ENCODE results near the gene RASAL2.
"Not testable (repeated sequence)": the region's sequence is repeated elsewhere in the genome, so short reads cannot be mapped to it uniquely, and the experiment has no call there.

RASAL2 gene

DNA sequence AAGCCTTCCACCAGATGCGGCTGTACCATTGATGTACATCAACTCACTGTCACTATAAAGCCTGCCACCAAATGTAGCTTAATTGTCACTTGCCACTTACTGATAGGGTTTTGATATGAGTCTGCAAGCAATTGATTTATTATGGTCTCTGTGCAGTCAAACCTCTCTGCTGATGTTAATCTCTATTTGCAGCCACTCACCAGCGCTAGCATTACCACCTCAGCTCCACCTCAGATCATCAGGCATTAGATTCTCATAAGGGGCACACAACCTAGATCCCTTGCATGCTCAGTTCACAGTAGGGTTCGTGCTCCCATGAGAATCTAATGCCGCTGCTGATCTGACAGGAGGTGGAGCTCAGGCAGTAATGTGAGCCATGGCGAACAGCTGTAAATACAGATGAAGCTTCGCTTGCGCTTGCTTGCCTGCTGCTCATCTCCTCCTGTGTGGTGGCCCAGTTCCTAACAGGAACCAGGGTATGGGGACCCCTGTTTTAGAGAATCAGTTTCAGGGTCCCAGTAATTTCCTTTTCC lies 26.7 kb downstream of the RASAL2 start:
- not testable (repeated sequence) for DNase-seq

DNA sequence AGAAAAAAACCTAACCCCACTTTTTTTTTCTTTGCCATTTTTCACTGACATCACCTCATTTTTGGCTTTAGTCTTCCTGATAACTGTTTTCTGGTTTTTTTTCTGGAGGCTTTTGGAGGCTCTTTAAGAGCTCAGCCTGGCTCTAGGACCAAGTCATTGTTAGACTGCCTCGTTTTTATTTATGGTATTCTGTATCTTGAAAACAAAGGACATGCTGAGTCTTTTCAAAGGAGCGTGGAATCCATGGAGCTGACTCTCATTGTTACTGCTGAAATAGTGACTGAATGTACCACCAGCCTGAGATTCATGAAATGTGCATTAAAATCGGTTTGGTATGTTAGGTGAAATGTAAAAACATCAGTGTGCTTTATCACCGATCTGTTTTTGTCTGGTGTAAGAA lies 28.0 kb downstream of the RASAL2 start:
- DNase-seq, result no peak

DNA sequence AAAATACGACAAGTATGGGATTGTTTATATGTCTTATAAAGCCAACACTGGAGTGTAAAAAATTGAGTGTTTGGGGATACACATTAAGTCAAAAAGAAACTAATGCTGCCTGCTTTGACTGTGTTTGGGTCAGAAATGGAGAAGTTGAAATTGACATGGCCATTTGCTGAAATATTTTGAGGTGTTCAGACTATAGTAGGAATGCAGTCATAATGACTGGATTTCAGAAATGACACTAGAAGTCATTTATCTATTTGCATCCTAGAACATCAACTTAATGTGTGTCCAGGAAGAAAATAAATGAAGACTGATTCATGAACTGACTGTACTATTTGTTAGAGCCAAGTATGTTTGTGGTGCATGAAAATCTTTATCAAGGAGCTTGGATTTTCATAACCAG lies 28.4 kb downstream of the RASAL2 start:
- no peak for DNase-seq

DNA sequence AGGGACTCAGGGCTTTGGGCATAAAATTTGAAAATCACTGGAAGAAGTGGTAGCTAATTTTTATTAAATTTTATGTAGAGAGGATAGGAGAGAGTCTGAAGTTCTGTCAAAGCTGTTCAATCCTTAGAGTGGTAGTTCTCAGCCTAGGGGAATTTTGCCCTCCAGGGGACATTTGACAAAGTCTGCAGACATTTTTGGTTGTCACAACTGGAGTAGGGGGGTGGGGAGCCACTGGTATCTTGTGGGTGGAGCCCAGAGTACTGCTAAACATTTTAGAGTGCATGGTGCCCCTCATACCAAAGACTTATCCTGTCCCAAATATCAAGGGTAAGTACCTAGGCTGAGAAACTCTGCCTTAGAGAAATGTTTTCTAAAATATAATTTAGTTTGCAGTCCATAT lies 30.2 kb downstream of the RASAL2 start:
- no peak for DNase-seq

DNA sequence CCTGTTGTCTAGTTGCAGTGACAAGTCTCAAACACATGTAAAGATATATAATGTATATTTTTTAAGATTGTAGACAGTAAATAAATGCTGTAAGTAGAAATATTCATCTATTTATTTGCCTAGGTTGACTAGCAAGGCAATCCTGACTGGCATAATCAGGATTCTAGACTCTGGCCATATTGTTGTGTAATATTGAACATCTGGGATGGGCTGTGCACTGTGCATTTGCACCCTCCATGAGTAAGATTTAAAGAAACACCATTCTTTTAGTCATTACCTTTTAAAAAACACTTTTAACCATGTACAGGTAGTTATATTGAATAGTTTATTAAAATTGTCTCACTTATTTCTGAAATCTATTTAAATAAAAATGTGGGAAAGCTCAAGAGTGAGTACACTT lies 32.4 kb downstream of the RASAL2 start:
- DNase-seq, result no peak

DNA sequence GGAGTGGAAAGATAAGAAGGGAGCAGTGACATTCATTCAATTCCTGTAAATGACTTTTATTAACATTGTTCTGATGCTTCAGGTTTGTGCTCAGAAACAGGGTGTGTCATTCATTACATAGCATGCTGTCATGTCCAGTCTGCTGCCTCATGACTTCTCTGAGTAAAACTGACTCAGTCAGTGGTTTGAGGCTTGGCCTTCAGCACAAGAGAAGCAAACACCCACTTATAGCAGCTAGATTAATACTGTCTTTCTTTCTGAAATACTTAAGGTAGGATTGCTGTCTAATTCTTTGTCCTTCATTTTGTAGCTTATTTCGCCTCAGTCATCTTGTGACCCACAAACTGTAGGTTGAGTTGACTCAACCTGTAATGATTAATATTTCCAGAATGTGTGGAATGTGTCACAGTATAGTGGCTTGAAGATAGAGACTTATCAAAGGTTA lies 32.9 kb downstream of the RASAL2 start:
- DNase-seq, result peak; percentile 2

DNA sequence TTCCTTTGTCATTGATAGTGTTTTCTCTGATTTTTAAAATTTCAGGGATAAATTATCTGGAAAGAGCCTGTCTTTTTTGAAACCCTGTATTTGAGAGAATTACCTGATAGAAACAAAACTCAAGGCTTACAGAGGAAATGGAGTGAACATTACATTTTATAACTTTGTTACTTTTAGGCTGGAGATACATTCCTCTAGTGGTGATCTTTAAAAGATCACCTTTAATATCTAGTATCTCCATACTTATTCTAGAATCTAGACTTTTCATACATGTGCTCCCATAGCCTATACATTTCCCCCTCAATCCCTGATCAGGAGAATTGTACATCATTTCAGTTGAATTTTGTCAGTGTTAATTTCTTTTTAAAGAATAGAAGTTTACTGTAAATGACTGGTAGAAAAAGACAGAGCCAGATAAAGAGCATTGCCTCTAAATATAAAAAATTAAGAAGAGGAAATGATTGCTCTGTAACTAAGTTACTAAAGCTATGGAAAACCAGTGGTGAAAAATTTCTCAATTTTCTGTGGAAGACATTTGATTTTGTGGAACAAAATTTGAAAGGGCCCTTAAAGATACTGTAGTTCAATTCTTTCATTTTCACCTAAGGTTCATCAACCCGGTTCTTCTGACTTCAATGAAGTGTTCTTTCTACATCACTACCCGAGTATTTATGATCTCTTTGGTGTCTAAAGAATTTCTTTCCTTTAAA lies 33.7 kb downstream of the RASAL2 start:
- no peak for DNase-seq

DNA sequence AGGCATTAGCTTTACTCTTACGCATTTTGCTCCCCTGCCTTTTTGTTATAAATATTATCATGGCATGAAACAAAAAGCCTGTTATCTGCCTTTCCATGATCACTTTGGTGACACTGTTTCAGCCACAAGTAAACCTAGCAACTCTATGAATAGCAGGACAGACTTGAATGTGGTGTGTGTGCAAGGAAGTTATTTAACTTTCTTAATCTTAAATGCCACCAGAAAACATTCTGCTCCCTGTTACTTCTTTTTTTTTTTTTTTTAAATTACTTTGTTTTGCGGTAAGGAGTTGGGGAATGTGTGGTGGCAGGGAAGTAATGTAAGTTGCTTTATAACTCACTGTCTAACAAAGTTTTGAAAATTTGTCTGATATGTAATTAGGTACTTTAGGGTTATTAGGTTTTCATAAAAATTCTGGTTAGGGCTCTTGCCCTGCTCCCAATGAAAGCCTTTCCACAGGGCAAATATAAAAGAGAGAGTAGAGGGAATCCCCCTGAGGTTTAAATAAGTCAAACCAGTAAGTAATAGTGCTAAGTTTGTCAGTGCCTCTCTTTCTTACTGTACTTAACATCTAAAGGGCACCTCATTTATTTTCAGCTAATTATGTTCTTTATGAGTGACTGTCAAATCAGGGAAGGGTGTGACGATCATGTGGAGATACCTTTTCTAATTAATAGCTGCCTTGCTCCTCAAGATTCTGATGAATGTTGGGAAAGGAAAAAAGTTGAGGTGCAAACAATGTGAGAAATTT lies 39.5 kb downstream of the RASAL2 start:
- no peak for DNase-seq

DNA sequence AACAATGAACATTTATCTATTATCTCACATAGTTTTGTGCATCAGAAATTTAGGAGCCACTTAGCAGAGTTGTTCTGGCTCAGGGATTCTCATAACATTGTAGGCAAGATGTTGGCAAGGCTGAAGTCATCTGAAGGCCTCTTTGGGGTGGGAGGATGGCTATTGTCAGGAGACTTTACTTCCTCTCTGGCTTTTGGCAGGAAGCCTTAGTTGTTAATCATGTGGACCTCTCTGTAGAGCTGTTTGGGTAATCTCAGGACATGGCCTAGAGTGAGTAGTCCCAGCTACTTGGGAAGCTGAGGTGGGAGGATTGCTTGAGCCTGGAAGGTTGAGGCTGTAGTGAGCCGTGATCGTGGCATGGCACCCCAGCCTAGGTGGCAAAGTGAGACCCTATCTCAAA lies 40.2 kb downstream of the RASAL2 start:
- DNase-seq, result no peak

DNA sequence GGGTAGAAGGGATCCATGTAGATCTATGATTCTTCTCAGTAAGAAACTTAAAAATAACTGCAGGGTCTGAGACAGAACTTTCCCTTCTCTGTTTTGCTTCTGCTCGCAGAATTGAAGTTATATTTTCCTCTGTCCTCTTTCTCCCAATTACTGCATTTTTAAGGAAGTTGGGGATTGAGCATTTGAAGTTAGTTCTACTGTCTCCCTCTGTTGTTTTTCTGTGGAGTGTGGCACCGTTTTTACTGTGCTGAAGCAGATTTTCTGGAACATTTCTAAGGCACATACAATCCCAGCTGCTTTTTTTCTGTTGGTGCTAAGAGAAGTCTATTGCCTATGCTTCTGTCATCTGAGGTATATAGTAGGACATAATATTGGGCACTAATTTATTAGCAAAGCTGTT lies 43.3 kb downstream of the RASAL2 start:
- DNase-seq, result no peak

DNA sequence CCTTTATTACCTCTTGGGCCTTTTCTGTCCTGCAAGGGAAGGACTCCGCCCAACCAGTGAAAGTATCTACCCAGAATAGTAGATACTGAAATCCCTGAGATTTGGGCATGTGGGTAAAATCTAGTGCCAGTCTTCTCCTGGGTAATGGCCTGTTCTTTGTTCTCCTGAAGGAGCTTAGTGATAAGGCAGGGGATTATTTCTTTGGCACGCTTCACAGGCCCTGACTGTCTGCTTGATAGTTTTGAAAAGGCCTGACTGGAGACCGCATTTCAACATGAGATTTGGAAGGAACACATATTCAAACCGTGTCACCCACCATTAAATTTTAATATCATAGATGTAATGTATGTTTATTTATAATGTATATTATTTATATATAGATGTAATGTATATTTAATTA lies 48.9 kb downstream of the RASAL2 start:
- DNase-seq, result no peak

DNA sequence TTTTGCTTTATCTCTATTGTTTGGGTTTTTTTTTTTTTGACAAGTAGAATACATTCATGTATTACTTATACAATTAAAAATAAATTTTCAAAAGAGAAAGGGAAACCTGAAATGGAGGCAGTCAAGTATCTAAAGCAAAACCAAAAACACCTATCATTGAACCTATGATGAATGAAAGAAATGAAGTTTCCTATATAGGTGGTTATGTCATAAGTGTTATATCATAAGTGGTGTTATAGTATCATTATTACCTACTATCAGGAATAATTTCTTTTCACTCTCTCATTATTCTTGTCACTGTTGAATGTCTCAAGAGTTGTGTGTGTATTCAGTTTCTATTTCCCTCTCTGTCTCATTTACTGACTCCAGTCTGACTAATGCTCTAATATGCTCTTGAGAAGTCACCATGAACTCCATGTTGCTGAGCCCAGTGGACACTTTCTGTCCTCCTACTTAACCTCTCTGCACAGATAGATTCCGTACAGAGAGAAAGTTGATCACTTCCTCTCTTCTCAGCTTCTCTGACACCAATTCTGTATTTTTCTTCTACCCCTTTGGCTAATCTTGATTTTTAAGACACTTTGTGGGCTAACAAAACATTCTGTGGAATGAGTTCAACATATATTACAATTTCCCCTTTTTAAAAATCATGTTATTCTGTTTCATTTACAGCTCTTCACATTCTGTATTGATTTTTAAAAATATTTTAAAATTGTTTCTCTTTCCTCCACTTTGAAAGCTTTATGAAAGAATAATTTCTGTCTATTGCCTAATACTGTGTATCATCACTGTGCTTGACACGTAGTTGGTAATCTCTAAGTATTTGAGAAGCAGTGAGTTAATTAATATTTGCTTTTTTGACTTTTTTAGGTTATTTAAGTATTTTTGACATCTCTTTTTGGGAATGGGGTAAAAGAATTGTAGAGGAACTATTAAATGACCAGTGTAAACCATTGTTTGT lies 50.1 kb downstream of the RASAL2 start:
- no peak for DNase-seq

DNA sequence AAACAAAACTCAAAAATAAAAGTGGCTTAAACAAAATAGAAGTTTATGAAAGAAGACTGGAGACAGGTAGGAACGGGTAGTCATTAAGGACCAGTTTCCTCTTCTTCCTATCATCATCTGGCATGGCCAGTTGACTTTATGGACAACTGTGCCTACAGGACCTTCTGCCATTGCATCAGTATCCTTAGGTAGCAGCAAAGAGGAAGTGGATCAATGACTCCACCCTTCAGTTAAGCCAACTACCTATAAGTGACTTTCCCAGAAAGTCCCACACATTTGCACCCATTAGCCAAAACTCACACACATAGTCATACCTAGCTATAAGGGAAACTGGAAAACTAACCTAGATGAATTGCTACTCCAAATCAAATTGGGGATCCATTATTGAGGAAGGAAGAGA lies 51.7 kb downstream of the RASAL2 start:
- DNase-seq, result no peak

DNA sequence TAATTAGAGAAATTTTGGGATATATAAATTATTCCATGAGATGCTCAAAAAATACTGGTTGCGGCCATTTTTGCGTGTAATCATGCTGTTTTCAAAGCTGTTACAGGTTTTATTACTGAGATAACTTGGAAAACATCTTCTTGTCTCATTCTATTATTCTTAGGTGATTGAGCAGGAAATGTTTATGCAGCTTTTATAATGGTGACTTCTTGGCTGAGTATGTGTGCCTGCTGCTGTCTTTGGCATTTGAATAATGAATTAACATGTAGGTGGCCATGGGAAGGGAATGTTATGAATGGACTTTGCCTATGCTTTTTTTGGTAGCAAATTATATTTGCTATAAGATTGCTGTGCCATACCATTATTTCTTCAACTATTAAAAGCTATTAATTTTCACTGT lies 52.5 kb downstream of the RASAL2 start:
- no peak for DNase-seq

DNA sequence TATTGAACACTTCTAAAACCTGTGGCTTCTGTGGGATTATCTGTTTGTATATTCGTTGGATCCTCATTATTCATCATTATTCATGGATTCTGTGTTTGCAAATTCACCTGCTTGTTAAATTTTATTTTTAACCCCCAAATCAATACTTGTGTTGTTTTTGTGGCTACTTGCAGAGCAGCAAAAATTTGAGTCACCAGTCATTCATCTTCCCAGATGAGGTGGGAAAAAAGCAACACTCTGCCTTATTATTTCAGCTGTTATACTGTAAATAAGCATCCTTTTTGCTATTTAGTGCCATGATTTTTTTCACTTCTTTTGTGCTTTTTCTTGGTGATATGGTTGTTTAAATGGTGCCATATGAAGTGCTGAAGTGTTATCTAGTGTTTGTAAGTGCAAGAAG lies 56.7 kb downstream of the RASAL2 start:
- DNase-seq, result no peak

DNA sequence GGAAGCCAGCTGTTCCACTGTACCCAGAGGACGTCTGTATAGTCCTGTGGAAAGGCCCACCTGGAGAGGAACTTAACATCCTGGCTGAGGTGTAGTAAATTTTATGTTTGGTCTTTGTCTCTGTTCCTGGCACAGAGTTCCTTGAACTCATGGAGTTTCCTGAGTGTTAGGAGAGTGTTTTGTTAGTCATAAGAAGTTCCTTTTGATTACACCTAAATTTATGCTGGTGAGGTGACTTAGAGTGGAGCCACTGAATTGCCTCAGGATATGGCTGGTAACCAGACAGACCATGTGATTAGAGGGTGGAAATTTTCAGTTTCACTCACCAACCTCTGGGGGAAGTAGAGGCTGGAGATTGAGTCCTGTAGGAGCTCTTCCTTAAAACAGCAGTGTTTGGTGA lies 57.9 kb downstream of the RASAL2 start:
- no peak for DNase-seq

DNA sequence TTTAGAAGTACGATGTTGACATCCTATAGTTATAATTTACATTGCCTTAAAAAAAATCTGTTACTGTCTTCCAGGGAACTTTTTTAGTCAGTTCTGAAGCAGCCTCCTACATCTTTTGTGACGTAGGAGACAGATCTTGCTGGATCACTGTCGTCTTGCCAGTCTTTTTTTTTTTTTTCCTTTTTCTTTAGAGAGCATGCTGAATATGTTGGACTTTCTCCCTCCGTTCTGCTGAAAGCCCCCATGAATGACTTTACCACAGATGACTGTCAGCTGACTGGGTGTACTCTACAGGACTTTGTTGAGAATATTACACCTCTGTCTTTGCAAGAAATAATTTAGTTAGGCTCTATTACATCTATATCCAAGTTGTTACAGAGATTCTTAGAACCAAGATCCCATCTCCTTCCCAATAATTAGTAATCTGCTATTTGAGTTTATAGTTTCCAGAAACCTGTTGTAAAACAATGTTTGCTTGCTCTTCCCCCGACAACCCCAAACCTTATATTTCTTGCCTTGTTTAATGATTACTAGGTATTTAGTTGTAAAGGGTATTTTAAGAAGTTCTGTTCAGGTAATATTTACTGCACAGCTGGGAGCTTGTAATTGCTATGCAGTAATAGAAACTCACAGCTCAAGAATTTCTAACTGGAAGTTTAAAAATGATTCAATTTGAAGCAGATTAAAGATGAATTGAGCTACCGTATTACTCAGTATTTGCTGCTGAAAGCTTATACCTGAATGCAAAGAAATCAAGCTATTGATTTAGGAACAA lies 61.8 kb downstream of the RASAL2 start:
- no peak for DNase-seq

DNA sequence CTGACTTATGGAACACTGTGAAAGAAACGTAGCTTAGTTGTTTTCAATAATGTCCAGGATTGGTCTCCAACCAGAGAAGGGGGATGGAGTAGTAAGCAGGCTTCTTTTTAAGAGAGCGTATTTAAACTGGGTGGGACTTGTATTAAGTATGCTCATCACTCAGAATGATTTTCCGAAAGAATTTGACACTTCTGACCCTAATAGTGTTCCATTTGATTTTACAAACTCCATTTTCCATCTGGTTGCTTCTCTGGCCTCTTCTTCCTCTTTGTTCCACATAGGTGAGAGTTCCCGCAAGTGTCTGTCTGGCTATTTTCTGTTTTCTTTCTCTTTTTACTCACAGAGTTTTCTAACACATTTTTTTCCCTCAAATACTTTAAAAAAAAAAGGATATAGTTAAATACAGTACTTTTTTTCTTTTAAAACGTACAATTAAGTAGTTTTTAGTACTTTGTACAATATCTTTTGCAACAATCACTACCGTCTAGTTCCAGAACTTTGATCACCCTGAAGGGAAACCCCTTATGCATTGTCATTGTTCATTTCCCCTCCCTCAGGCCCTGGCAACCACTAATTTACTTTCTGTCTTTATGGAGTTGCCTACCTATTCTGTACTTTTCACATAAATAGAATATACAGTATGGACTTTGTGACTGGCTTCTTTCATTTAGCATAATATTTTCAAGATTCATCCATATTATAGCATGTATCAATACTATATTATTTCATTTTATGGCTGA lies 67.0 kb downstream of the RASAL2 start:
- DNase-seq, result no peak

DNA sequence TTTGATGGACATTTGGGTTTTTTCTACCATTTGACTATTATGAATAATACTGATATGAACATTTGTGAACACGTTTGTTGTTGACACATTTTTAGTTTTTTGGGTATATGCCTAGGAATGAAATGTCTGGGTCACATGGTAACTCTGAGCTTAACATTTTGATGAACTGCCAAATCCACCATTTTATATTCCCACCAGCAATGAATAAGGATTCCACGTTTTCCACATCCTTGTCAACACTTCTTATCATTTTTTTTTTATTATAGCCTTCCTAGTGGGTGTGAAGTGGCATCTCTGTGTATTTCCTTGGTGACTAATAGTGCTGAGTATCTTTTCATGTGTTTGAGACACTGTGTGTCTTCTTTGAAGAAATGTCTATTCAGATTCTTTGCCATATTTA lies 67.6 kb downstream of the RASAL2 start:
- no peak for DNase-seq

DNA sequence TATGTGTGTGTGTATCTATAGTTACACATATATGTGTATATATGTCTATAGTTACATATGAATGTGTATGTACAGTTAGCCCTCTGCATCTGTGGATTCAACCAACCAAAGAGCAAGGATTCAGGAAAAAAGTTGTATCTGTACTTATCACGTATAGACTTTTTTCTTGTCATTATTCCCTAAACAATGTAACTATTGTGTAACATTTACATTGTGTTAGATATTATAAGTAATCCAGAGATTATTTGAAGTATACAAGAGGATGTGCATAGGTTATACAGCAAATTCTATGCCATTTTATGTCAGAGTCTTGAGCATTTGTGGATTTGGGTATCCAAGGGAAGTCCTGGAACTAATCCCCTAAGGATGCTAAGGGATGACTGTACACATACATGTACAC lies 71.3 kb downstream of the RASAL2 start:
- no peak for DNase-seq

DNA sequence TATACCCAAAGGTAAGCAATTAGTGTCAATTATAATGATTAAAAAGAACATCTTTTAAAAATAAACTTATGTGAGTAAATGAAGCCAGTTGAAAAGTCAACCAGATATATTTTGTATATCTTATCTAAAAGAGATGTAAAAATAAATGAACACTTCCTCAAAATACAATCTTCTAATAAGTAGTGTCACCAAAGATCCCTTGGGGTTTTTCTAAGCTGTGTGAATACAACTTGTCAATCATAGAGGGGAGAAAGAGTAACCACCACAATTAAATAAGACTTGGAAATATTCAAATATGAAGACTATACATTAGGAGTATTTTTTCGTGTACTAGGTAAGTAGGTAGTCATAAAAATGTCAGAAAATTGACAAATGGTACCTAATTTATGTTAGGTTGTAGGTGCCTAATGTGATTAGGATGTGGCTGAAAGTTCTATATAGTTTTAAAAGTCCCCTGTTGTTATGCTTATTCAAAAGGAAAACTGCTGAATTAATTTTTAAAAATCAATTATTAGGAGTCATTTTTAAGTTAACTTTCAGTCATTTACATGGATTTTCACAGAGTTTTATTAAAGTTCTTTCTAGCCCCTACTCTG lies 72.6 kb downstream of the RASAL2 start:
- no peak for DNase-seq

All from activated CD4-positive, alpha-beta T cell treated with anti-CD3 and anti-CD28 coated beads, Interleukin-10, Interleukin-2, amounts not matched to agents 100 ng/mL and 50 ng/mL, durations not matched to agents 16 hours and 8 hours (primary cell).